Activated T-cell treated with anti-CD3 and anti-CD28 coated beads for 4 hours (primary cell): ENCODE results near the gene ITGA3.

Experiments
- DNase-seq: peaks from one replicate; pipeline ENCODE4 v3.0.0-alpha.2; 2020

Gene ITGA3

DNA sequence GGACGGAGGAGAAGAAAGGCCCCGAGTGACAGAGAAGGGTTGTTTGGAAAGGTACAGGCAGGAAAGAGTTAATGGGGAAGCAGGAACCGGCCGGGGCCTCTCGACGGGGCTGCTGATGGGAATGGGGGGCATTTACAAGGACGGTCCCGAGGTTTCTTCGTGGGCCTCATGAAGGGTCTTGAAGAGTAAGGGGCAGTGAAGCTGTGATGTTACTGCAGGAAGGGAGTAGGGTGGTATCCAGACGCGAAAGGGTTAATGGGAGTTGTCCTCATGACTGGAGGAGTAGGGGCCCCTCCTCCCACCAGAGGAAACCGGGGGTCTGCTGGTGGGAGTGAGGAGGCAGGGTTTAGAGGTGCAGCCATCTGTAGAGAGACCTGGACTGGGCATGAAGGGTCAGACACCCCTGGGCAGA is 39.7 kb downstream of the ITGA3 start:
- no peak for DNase-seq

DNA sequence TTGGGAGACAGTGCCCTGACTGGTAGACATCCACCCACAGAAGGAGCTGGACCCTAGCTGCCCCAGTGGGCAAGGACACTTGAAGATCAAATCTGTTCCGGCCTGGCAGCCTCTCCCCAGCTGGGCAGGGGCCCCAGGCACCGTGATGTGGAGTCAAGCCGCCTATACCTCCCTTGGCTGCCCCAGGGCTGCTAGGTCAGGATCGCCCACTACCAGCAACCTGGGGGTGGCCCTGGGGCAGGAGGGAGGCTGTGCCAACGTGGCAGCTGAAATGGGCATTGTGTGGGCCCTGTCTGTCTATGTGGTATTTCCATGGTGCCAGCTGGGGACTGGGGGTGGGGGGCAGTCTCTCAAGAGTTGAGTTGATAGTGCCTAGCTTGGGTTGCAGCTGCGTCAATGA is 40.2 kb downstream of the ITGA3 start:
- DNase-seq, result no peak

DNA sequence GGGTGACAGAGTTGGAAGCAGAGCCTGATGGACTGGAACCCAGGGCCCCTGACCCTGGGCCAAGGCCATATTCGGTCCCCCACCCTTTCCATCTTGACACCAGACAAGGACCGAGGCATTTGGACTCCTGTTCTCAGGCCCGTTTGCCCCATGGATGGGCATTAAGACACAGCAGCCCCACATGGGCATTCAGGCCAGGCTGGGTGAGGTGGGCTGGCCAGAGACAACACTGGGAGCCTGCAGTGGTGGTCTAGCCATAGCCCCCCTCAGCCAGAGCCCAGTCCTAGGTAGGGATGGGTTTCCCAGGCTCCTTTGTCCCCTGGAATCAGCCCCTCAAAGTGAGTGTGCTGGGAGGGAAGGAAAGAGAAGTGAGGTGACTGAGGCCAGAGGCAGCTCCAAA is 40.8 kb downstream of the ITGA3 start:
- no peak for DNase-seq

DNA sequence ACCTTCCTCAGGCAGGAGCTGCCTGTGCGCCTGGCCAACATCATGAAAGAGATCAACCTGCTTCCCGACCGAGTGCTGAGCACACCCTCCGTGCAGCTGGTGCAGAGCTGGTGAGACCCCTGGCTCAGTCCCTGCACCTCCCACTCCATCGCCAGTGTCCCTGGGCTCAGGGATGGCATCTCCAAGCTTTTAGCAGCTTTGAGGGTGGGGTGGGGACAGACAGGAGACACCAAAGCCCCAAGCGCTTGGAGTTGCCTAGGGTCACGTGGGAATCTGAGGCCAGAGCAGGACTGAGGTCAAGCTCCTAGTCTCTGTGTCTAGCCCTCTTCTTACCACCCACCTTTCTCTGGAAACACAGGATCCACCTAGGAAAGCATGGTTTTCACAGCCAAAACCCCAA is 41.5 kb downstream of the ITGA3 start:
- no peak for DNase-seq

DNA sequence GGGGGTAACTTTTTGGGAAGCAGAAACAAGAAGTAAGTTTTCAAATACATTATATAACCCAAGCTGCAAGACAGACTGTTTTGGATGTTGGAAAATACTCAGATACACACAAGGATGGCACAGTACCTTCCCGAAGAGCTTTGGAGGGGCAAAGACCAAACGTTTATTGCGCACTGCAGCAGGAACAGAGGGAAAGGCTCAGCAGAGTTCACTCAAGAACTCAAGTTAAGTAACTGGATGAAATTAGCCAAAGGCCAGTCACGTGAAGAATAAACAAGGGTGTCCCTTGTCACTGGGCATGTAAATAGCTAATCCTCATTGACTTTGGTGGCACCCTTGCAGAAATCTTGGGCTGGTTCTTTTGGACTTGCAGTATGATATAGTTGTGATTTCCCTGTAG is 42.0 kb downstream of the ITGA3 start:
- DNase-seq, result no peak

- DNase-seq, result no peak
Observed at GRCh38 chr17:50098583-50098982, 42.7 kb downstream of the ITGA3 start.

GRCh38 chr17:50099003-50099402 is 43.1 kb downstream of the ITGA3 start:
- DNase-seq, result no peak

DNA sequence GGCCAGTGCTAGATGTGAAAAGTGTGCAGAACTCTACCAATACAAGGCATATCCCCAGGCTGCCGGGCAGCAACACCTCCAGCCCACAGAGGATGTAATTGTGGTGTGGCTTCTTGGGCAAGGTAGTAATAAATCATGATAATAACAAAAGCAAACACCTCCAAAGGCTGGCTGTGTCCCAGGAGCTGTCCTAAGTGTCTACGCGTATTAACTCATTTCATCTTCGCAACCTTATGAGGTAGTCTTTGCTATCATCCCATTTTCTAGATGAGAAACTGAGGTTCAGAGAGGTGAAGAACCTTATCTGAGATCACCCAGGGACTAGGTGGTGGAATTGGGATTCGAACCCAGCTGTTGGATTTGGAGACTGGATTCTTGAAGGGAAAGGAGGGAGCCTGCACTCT is 44.6 kb downstream of the ITGA3 start:
- DNase-seq, result no peak

DNA sequence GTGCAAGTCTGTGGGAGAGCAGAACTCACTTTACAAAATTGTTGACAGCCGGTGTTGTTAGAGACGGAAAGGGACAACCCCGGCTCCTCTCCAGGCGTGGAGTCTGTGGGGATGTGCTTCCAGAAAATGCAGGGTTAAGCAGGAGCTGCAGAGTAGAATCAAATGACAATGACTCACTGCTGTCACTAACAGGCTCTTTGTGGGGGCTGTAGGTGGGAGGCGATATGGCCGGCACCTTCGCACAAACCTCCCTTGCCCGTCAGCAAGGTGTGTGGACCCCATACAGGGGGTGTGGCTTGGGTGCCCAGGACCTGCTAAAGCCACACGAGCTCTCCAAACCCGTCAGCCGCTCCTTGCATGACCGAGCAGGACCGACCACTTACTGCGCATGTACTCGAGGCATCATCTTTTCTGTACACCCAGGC is 45.0 kb downstream of the ITGA3 start:
- DNase-seq, result no peak

GRCh38 chr17:50101346-50102163 is 45.6 kb downstream of the ITGA3 start:
- DNase-seq, result no peak

- no peak for DNase-seq
Observed at GRCh38 chr17:50102164-50102991, 46.5 kb downstream of the ITGA3 start.

- no peak for DNase-seq
Observed at GRCh38 chr17:50103252-50103651, 47.3 kb downstream of the ITGA3 start.

GRCh38 chr17:50103941-50104340 is 48.0 kb downstream of the ITGA3 start:
- no peak for DNase-seq

- no peak for DNase-seq
Observed at GRCh38 chr17:50105811-50106210, 49.9 kb downstream of the ITGA3 start.

- DNase-seq, result no peak
Observed at GRCh38 chr17:50106393-50107131, 50.7 kb downstream of the ITGA3 start.

- no peak for DNase-seq
Observed at GRCh38 chr17:50107790-50108414, 52.0 kb downstream of the ITGA3 start.

DNA sequence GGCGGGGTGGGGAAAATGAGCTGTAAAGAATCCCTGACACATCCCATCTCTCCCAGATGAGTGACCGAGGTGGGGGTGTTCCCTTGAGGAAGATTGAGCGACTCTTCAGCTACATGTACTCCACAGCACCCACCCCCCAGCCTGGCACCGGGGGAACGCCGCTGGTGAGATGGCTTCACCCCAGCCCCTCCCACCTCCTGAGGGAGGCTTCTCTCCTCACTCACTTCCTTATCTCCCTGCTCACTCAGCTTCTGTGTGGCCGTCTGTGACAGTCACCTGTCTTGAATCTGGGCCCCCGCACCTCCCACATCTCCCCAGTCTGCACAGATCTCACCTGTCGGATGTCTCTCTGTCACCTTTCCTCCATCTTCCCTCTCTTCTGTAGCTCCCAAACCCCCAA is 52.6 kb downstream of the ITGA3 start:
- no peak for DNase-seq

GRCh38 chr17:50109207-50109606 is 53.3 kb downstream of the ITGA3 start:
- no peak for DNase-seq

- DNase-seq, result no peak
Observed at GRCh38 chr17:50109785-50110184, 53.9 kb downstream of the ITGA3 start.

DNA sequence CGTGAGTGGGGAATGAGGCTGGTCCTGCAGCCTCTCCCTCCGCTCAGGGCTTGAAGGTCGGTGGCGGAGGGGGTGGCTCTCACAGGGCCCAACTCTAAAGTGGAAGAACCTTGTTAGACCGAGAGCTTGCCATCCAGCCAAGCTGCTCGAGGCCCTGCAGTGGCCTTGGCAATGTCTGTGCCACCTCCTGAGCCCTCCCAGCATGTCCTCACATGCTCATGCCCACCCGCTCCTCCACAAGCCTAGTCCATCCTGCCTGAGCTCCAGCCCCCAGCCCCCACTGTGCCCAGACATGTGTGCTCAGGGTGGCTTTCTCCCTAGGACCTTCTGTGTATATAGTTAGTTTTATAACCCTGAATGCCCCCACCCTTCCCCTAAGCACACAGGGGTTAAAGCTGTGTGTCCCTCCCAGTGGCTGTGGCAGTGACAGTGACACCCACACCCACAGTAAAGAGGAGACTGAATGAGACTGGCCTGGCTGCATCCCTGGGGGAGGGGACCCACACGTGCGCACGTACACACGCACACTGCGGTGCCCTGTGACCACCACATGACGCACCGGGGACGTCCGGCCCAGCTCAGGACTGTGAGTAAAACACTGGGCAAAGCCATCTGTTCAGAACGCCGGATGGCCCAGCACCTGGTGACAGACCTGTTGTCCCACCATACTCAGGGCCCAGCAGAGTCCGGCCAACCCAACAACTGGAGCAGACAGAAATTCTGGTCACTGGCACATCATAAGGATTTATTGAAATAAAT is 54.9 kb downstream of the ITGA3 start:
- DNase-seq, result no peak

DNA sequence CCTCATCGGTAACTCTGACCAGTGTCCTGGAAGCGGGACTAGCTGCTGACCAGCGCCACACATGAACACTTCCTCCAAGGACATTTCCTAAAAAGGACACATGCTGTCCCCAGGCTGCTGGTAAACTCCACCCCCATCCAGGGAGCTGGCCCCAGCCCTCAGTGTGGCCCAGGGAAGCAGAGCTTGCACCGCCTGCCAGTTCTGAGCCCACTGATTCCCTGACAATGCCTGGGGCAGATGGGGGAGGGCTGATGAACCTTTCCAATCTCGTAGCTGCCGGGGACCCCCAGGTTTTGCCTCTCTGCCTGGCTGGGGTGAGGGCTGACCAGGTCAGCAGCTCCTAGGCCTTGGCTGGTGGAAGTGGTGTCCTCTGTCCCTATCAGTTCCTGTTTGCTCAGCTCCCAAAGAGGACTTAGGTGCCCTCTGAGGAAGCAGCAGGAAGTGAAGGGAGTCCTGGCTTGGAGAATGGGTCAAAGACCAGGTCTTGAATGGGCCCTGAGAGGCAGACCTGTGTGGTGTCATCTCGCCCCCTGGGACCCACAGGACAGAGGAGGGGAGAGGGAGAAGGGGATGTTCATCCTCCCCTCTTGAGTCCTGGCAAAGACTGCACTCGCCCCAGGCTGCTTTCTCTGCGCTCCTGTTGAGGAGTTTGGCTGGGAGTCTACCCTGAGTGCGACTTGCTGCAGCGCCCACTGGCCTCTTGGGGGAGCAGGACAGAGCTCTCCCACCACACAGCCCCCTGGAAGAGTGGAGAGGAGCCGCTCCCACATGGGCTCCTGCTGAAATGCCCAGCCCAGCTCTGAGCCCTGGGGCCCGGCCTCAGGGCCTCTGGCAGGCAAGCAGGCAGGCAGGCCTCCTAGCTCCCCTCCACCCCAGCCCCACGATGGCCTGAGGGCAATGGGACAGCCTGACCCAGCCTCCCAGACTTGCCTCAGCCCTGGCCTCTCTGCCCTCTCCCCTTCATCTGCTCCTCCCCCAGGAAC is 56.1 kb downstream of the ITGA3 start:
- no peak for DNase-seq
